ENCODE results near the gene PSMD14.
"Not testable (repeated sequence)": the region's sequence is repeated elsewhere in the genome, so short reads cannot be mapped to it uniquely, and the experiment has no call there.

The PSMD14 gene

DNA sequence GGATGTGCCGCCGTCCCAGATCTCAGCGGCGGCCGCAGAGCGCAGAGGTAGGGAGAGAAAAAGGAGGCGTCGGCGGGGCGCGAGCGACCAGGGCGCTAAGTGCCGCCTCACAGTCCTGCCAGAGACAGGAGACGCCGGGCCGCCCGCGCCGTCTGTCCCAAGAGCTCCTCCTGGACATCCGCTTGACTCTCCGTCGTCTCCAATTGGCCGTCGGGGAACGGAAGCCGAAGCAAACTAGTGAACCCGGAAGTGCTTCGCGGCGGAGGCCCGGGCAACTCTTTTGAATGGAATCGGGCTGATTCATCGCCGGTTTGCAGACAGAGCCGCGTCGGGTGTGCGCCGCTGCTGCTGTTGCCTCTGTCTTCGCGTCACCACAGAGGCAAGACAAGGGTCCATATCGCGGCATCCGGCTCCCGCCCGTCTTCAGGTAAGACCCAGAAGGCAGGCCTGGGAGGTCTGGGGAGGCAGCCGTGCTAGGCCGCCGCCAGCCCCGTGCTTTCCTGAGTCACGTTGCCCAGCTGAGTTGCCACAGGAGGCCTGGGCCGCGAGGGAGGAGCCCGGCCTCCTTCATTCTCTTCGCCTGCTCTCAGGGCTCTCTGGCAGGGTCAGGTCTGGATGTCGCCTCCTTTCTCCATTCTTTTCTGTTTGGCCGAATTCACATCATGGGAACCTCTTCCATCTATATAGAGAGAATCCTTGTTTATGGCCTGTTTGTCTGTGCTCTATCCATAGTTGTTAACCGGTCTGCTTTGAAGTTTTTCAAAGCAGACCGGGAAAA lies at the start of gene PSMD14:
Gene PSMD14, plus strand, starts transcription at position 248 of the 778 bp plus-strand sequence. CDS start 10,401 bp downstream, outside the sequence.
- peak; percentile 77 to 83 for DNase-seq (ENCODE audit: low read depth in 2 of 2)

DNA sequence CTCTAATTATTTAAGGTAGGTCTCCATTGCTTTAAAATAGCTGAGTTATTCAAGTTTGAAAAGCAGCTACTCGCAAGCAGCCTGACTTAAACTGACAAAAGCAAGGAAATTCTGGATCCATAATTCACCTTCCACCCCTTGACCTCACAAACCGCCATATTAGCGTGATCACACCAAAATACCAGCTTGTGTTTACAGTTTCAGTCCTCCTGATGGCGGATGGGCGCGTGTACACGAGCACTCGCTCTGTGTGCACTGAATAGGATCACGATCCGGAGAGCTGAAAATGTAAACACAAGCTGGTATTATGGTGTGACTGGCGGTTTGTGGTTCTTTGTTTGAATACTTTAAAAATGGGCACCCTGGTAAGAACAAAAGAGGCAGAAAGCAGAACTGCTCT lies 42.4 kb upstream of the PSMD14 start:
- no peak for DNase-seq (ENCODE audit: low read depth in 2 of 2)

DNA sequence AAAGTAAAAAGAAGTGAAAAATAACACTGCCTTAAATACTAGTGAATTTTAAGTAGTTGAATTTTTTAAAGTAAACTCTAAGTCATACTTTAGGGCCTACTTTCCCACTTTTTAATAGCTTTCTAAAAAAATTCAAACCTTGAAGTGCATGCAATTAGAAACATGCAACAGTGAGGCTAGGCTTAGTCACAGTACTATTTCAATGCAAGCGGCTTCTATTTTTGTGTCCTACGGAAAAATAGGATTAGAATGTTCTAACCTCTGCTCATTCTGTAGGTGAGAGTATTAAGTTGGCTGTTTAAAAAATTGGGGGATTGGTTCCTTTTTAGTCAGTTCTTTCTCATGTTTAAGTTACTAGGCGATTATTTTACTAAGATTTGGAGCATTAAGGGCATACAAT lies 39.1 kb upstream of the PSMD14 start:
- DNase-seq (ENCODE audit: low read depth in 2 of 2), result no peak

DNA sequence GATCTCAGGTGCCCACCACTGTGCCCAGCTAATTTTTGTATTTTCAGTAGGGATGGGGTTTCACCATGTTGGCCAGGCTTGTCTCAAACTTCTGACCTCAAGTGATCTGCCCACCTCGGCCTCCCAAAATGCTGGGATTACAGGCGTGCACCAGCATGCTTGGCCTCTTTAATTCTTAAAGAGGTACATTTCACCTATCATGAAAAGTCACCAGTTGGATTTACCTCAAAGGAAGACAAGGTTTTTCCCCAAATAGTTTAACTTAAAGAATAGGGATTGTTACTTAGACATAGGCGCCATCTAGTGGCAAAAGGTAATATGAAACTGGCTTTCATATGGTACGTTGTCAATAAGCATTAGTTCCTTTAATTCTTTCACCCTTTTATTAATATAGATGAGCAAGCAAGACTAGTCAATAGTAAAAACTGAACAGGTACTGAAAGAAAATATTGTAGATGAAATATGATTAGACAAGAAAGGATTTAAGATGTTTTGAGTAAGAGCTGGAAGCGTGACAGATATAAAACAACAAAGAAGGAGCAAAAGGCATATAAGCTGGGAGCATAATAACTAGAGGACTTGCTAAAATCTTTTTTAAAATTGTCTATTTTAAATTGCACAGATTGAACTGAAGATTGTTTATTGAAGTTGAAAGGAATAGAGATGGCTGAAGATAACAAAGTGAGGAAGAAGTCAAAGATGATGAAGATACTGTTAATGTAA lies 35.0 kb upstream of the PSMD14 start:
- DNase-seq (ENCODE audit: low read depth in 2 of 2), result no peak

DNA sequence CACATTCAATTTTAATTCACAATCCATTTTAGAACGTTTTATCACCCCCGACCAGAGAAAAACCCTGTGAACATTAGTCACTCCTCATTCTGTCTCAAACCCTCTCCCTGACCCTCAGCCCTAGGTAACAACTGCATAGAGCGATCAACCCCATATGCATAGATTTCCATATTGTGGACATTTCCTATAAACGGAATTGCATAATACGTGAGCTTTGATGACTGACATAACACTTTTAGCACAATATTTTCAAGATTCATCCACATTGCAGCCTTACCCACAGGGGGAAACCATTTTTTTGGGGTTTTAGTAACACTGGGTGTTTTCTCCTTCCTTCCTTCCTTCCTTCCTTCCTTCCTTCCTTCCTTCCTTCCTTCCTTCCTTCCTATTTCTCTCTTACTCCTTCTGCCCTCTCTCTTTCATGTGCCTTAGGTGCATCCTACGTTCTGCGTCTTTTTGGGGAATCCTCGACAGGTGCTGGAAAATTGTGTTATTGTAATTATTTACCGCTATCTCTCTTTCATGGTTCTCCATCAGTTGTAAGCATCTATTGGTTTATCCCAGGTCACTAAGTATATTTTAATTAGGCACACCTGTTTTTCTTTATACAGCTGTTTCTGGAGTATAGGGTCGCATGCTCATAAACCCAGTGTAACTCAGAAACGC lies 29.5 kb upstream of the PSMD14 start:
- DNase-seq (ENCODE audit: low read depth in 2 of 2), result peak in 1 of 2 donors; percentile 13

DNA sequence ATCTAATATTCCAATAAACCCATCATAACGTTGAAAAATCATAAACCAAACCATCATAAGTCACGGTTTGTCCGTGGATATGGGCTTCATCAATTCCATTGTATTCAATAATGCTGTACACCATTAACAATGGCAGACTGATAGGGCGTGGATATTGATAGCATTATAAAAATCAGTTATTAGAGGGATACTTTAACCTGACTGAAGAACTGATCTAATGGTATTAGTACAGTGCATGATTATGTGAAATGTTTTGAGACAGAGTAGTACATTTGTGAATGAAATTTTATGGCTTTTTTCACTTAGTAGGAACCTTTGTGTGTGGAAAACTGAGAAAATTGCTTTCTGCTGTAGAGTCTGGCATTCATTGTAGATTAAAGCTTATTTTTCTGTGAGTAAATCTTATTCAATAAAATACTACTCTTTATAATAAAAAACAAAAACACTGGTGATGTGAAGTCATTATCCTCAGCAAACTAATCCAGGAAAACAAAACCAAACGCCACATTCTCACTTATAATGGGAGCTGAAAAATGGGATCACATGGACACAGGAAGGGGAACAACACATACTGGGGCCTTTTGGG lies 28.9 kb upstream of the PSMD14 start:
- DNase-seq (ENCODE audit: low read depth in 2 of 2), result not testable (repeated sequence)

DNA sequence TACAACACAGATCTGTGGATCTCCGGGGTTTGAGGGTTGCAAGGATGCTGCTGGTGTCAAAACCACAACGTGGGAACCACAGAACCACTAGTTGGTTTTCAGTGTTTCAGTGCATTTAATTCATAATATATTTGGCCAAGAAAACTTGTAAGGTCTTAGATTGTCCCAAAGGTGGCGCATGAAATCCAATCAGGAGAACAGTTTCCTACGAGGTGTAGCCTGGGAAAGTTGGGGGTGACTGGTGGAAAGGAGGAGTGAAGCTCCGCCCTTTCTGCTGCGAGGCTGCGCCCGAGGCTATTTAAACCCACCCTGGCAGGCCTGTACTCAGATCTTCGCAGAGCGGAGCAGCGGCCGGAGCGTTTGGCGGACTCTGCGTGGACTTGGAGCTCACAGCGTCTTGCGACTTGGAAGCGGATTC lies 27.3 kb upstream of the PSMD14 start:
- DNase-seq (ENCODE audit: low read depth in 2 of 2), result peak; percentile 15 to 33

DNA sequence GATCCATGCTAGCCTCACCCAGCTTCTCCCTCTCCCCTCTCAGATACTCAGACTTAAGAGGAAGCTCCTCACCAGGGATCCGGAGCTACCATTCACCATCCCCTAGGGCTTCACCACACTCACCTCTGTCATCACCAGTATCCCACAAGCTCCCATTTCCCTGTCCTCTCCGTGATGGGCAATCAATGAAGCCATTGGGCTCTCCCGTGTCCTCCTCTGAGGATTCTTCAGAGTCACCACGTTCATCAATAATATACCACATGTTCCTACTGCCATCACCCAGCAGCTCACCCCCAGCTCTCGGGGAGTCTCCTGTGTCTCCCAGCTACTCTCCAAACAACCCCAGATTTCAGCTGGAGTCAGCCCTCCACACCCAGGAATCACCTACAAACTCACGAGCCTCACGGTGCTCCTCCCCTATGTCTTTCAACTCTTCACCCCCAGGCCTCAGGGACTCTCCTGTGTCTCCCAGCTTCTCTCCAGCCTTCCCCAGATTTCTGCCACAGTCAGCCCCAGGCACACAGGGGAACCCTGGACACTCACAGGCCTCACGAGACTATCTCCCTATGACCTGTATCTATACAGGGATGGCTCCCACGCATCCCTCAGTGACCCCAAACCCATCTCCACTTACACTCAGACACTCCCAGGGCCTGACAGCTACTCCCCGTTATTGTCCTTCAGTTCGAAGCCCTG lies 26.5 kb upstream of the PSMD14 start:
- not testable (repeated sequence) for DNase-seq (ENCODE audit: low read depth in 2 of 2)

DNA sequence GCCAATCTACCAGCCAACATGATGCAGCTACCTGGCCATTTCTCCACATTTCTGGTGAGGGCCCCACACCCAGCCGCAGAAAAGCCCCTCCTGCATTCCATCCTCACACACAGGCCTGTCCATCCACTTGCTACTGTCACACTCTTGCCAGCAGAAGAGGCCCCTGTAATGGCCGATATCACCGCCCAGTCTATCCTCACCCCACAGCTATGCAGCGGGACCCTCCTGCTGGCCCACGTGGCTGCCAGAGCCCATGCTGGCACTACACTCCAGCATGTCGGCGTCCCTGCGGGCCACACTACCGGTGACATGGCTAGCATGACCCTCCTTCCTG lies 25.9 kb upstream of the PSMD14 start:
- DNase-seq (ENCODE audit: low read depth in 2 of 2), result not testable (repeated sequence)

DNA sequence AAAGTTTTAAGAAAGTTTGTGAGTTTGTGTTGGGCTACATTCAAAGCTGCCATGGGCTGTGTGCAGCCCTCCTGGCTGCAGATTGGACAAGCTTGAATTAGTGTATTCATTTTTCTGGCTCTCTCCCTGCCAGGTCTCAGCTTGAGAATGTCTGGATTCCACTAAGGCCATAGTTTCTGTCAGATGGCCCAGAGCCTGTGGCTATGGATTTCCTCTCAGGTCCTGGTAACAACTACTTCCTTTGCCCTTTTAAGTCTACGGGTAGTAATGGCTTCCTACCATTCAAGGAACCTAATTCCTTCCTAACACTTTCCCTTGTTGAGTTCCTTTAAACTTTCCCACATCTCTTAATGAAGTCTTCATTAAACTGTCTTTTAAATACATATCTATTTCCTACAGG lies 24.3 kb upstream of the PSMD14 start:
- DNase-seq (ENCODE audit: low read depth in 2 of 2), result no peak

DNA sequence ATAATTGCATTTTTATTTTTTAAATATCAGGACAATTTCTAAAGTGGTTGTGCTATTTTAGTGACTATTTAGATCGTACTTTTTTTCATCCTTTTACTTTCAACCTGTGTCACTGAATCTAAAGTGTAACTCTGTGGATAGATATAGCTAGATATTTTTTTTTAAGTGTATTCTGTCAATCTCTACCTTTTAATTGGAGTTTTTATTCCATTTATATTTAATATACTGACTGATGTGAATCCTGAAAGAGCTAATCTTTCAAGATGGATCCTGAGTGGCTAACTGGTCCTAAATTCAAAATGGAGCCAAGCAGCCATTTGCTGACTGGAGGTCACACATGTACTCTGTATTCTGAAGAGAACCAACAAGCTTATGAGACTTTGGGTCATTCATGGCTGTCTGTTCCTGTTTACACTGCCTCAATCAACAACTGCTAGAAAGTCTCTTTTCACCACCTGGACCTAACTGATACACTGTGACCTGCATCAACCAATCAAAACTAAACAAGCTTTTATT lies 4.6 kb upstream of the PSMD14 start:
- no peak for DNase-seq (ENCODE audit: low read depth in 2 of 2)

DNA sequence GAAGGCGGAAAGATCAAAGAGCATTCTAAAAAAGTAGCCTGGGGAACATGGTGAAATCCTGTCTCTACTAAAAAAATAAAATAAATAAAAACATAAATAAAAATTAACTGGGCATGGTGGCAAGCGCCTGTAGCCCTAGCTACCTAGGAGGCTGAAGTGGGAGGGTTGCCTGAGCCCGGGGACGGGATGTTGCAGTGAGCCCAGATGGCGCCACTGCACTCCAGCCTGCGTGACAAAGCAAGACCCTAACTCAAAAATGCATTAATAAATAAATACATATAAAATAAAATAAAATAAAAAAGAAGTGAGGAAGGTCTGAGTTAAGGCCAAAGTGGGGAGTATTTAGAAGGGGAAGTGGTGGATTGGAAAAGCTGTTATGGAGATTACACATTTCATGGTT lies 1.3 kb upstream of the PSMD14 start:
- no peak for DNase-seq (ENCODE audit: low read depth in 2 of 2)

DNA sequence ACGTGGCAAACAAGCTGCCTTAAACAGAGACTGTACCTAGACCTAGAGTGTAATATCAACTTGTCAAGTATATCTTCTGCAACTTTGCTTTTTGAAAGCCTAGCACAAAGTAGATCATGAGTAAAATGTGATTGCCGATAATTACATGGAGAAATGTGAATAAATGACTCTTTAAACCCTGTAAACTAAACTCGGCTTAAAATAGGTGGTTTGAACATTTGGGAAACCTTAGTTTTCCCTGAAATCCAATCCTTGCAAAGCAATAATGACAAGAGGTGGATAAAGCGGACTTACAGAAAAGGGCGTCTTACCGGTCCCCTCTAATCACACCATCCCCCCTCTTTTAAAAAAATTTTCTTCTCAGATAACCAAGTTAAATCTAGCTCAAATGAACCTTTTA lies 549 bp upstream of the PSMD14 start:
- DNase-seq (ENCODE audit: low read depth in 2 of 2), result no peak

DNA sequence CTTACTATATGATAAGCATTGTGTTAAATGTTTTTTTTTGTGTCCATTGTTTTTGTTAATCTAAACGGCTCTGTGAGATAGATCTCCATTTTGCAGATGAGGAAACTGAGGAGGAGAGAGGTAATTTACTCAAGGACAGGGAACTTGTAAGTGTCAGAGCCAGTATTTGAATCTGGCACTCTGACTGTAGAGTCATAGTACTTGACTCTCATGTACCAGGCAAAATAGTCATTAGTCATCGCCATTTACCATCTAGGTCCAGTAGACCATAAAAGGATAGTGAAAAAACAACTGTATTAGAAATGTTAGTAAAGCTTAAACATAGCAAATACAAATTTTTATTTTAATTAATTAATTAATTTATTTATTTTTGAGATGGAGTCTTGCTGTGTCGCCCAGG lies 4.8 kb downstream of the PSMD14 start:
- DNase-seq (ENCODE audit: low read depth in 2 of 2), result no peak

DNA sequence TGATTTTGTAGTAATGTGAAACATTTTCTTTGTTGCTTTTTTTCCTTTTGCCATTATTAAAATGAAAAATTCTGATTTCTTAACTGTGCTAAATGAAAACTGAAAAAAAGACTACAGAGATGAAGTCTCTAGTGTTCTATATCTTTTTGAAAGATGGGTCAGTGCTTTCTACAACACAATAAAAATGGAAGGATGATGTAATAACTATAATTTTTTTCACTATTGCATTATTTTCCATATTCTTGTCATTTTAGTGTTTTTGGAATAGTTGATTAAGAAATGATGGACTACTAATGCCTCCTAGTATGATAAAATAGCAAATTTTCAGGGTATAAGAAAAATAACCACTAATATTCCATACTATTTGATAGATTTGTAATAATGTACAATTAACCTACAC lies 7.2 kb downstream of the PSMD14 start:
- no peak for DNase-seq (ENCODE audit: low read depth in 2 of 2)

DNA sequence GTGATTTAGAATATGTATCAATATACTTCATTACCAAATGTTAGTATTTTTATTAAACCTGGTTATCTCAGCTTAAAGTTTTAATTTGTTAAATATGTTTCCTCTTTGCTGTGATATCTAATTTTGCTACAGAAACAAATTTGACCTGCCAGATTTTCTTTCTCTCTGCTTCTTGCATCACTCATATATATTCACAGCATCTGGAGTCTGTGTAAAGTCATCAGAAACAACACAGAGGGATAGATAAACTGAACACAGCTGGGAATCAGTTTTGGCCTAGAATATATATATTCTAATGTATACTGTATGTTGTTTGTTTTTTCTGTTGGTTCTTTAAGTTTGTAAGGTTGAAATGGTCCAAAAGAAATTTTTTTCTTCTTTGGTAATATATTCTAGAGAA lies 8.5 kb downstream of the PSMD14 start:
- no peak for DNase-seq (ENCODE audit: low read depth in 2 of 2)

DNA sequence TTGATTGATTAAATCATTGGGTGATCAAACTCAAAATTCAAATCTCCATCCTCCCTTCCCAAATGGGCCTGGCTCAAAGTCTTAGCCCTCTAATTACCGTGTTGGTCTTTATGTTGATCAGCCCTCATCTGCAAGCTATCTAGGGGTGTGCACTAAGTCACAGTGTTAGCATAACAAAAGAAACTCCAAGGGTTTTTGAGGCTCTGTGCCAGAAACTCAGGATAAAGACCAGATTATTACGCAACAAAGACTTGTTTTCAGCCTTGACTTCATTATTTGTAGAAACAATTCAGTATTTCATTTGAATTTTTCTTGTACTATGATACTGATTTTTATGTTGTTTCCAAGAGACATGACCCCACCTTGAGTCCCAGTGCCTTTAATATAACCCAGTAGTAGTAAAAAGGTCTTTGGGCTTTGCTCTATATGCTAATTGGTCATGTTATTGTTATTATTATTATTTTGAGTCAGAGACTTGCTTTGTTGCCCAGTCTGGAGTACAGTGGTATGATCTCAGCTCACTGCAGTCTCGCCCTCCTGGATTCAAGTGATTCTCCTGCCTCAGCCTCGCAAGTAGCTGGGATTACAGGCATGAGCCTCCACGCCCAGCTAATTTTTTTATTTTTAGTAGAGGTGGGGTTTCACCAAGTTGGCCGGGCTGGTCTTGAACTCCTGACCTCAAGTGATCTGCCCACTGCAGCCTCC lies 13.9 kb downstream of the PSMD14 start:
- DNase-seq (ENCODE audit: low read depth in 2 of 2), result no peak

DNA sequence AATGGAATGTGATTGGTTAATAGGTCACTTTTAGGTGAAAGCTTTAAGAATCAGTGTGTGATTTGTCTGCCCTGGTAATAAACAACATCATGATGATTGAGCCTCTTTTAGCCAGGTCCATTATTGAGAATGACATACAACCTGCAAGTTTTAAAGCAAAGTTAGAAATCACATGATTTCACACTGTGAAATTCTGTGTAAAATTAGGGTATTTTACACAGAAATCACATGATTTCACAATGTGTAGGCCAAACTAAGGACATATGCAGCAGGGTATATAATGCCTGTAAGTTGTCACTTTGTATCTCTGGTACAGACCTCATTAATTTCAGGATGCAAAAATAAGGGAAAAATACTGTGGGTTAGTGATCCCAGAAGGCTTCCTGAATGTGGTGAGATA lies 16.7 kb downstream of the PSMD14 start:
- DNase-seq (ENCODE audit: low read depth in 2 of 2), result no peak

DNA sequence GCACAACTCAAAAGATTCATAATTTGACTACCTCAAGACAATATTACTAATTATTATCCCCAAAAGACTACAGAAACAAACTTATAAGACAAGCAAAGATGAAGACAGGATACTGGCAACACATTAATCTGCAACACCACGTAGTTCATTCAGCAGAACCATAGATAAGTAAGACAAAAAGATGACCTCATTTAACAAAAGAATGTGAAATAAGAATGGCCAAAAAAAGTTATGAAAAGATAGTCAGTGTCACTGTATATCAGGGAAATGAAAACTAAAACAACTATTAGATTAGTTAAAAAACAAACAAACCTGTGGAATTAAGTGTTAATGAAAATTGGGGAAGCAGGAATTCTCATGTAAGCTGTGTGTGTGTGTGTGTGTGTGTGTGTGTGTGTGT lies 19.4 kb downstream of the PSMD14 start:
- DNase-seq (ENCODE audit: low read depth in 2 of 2), result no peak

DNA sequence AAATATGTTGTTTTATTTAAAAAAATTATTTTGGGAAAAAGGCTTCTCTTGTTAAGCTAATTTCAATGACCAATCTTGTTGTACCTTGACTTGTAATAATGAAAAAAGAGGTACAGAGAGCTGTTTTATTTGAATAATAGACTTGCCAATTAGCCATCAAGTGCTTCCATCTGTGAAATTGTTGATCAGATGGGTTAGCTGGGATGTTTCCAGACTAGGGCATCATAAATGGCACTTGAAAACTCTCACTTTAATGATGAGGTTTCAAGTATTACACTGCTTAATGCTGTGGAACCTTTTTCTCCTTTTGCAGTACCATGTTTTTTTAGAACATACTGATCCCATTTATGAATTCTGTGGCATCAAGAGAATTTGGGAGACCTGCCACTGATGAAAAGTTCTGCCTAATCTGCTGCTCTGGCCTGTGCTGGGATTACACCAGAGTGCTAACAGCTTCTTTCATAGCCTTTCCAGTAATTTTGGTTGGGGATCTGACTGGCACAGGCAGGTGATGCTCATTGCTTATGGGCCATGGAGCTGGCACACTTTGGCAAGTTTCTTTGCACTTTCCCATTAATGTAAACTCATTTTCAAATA lies 24.2 kb downstream of the PSMD14 start:
- DNase-seq (ENCODE audit: low read depth in 2 of 2), result no peak

DNA sequence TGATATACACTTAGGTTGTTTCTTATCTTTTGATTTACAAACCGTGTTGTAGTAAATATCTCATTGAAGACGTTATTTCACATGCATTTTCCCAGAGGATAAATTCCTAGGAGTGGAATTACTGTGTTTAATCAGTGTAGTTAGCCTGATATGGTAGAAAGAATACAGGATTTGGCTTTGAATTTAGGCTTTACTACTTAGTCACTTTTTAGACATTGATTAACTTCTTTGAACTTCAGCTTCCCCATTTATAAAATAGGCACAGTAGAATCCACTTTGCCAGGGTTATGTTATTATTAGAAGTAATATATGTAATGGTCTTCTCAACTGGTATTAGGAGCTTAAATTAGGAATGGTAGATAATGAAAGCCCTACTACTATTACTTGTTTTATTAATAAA lies 27.4 kb downstream of the PSMD14 start:
- no peak for DNase-seq (ENCODE audit: low read depth in 2 of 2)

Data from activated CD8-positive, alpha-beta memory T cell treated with anti-CD3 and anti-CD28 coated beads for 4 hours (primary cell).